ENCODE data around the gene SPIN2B.

The SPIN2B gene

GRCh38 chrX:57070185-57070984 is 51.0 kb downstream of the SPIN2B start:
- no peak for DNase-seq (ENCODE audit: low read depth)
